Hematopoietic multipotent progenitor cell treated with erythropoietin and hydrocortisone succinate and interleukin-3 and kit ligand, for 4 days (in vitro differentiated cells): Measurements from ENCODE around the gene ZNF414.

Experiments used
- DNase-seq: peaks from one replicate; pipeline ENCODE4 v3.0.0-alpha.2; 2015

The ZNF414 gene

DNA sequence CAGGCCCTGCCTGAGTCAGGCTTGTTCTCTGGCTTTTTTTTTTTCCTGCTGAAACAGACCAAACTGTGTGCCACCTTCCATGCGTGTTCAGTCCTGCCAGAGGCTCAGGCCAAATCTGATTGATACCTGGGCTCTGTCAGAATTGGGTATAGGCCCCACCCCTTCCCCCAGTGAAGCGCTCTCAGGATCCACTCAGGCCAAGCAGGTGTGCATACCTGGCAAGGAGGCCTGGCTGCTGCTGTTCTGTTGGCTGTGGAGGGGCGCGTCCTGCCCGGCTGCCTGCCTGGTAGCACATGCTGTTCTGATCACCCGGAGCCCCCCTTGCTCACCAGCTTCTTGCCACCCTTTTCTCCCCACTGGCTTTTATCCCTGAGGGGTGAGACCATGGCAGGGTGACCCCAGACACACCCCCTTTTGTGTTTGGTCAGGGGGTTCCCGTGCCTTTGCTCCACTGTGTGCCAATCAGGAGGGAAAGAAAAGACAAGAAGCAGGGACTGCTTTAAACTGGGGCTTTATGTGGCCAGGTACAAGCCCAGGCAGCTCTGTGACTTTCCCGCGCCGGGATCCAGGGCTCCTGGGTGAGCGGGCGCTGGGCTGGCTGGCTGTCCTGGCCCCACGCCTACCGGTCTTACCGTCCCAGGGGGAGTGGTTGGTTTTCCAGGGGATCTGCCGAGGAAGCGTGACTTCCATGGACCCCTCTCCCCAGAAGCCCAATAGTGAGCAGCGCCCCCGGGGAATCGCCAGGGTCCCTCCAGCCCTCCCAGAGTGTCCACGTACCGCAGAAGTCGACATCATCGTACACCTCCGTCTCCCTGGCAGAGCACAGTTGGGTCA, 24.2 kb downstream of the ZNF414 start:
- no peak for DNase-seq

DNA sequence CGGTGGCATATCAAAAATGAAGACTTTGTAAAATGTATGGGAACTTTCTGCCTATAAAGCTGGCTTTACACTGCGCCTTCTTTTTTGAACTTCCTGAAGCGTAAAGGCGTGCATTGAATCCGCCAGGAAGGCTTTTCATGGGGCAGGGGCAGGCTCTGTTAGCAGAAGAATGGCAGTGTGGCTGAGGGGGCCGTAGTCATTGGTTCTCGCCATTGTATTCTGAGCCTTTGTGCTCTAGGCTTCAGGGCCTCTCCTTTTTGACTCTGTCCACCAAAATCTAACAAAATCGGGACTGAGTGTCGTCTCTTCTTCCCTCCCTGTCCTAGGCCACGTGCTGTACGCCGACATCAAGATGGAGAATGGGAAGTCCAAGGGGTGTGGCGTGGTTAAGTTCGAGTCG, 25.6 kb downstream of the ZNF414 start:
- DNase-seq, result no peak

DNA sequence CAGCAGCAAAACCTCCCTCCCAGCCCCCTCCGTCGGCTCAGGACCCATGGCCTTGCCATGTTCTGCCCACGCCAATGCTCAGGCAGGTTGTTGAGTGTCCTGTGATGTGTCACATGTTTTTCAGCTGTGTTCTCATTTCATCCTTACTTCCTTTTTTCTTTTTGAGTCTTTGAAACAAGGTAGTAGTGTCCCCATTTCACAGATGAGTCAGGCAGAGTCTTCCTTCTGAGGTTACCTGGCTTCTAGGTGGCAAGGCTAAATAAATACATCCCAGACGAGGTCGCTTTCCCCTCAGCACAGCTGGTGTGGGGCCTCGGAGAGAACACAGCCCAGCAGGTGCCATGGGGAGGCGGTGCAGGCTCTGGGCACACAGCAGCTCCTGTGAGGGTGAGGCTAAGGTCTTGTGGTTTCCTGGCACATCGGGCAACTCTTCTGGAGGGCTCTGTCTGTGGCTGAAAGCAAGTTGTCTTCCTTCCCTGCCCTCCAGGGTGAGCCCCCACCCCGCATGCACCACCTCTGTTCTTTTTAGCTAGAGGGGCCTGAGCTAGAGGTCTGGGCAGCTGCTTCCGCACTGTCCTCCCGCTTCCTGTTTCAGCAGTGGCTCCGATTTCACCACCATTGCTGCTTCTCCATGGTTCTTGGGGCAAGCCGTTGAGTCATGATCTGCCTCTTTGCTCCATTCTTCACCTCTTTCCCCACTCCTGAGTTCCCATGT, 26.7 kb downstream of the ZNF414 start:
- DNase-seq, result peak; percentile 93

DNA sequence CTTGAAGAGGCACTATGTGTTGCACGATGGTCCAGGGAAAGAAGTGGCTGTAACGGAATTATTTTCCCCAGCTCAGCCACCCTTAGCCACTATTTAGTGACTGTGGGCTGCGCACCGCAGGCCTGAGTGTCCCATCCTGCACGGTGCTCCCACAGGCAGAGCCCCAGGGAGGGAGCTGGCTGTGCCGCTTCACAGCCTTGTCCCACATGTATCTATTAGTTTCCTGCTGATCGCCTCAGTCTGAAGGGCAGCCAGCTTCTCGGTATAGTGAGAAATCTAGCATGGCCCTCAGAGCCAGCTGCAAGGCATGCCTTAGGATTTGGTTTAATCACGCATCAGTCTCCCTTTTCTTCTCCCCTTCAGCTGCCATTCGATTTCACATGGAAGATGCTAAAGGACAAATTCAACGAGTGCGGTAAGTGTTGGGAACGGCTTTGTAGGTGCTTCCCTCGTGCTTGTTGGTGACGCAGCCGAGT, 27.3 kb downstream of the ZNF414 start:
- DNase-seq, result no peak

DNA sequence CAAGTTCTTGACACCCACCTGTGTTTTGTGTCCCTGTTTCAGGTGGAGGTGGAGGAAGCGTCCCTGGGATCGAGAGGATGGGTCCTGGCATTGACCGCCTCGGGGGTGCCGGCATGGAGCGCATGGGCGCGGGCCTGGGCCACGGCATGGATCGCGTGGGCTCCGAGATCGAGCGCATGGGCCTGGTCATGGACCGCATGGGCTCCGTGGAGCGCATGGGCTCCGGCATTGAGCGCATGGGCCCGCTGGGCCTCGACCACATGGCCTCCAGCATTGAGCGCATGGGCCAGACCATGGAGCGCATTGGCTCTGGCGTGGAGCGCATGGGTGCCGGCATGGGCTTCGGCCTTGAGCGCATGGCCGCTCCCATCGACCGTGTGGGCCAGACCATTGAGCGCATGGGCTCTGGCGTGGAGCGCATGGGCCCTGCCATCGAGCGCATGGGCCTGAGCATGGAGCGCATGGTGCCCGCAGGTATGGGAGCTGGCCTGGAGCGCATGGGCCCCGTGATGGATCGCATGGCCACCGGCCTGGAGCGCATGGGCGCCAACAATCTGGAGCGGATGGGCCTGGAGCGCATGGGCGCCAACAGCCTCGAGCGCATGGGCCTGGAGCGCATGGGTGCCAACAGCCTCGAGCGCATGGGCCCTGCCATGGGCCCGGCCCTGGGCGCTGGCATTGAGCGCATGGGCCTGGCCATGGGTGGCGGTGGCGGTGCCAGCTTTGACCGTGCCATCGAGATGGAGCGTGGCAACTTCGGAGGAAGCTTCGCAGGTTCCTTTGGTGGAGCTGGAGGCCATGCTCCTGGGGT, 28.2 kb downstream of the ZNF414 start:
- DNase-seq, result no peak

DNA sequence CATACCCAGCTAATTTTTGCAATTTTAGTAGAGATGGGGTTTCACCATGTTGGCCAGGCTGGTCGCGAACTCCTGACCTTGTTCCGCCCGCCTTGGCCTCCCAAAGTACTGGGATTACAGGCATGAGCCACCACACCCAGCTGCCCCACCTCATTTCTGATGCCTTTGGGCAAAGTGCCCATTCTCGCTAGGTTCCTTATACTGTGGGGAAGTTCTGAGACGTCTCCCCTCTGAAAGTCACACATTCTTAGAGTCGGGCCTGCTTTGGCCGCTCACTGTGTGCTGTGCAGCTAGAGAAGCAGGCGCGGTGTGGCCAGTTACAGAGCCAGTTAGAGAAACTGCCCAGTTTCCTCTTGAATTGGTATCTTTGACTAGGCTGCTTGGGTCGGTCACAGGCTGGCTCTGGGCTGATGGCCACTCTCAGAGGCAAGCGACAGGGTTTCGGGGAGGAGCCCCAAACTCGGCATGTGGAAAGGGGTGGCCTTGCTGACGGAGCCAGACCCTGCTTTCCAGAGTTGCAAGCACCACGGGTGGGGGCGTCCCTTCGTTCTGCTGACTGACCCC, 29.6 kb downstream of the ZNF414 start:
- peak; percentile 73 for DNase-seq

DNA sequence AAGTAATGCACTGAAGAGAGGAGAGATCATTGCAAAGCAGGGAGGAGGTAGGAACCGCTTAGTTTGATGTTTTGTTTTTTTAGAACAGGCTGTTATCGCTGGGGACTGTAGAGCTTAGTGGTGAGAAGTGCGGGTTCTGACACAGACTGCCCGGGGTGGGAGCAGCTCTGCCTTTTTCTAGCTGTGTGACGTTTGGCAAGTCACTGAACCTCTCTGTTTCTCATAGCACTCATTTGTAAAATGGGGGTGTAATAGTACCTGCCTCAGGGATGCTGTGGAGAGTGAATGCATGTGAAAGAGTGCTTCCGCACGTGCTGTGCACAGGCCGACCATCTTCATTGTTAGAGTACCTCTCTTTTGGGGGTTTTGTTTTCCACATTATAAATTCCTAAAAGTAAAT, 30.8 kb downstream of the ZNF414 start:
- no peak for DNase-seq

DNA sequence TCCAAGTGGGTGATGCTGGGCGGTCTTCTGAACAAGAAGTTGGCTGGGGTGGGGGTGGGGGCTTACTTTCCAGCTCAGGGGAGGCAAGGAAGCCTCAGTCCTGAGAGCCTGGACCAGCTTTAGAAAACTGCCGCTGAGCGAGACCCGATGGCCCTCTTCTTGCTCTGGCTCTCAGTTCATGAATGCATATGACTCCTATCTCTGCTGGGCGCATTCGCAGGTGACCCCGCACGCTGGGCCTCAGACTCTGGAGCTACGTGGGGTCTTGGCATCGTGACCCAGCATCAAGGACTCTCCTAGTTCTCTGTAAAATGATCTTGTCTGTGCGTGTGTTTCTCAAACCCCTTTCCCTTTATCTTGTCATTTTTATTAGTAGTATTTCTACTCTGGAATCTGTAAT, 31.3 kb downstream of the ZNF414 start:
- no peak for DNase-seq

DNA sequence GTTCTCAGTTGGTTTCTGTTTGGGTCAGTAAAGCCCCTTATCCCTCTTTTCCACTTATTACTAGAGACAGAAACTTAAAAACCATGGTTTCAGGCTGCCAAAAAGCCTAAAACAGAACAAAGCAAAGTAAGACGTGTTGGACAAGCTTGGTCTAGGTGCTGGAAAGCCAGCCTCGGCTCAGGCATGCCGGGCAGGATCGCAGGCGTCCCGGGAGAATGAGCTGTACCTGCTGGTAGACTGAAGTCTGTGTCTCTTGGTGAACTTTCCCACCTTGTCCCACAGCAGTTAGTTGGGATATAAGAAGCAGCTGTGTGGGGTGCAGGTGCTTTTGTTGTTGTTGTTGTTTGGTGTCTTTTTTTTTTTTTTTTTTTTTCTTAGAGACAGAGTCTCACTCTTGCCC, 32.4 kb downstream of the ZNF414 start:
- no peak for DNase-seq

DNA sequence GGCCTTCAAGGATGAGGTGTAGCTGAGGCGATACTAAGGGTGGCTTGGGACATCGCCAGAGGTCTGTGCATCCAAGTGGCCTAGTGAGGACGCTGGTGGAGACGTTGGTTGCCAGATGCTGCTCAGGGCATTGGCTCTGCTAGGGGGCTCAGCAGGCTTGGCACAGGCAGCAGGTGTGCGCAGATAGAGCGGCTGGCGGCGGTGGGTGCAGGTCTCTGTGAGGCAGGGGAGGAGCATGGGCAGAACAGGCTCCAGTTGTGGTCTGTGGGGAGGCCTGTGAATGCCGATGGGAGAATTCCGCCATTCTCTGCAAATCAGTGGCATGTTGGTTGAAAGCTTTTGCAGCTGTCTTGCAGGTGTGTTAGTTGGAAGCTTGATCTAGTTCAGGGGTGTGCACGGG, 32.8 kb downstream of the ZNF414 start:
- no peak for DNase-seq

DNA sequence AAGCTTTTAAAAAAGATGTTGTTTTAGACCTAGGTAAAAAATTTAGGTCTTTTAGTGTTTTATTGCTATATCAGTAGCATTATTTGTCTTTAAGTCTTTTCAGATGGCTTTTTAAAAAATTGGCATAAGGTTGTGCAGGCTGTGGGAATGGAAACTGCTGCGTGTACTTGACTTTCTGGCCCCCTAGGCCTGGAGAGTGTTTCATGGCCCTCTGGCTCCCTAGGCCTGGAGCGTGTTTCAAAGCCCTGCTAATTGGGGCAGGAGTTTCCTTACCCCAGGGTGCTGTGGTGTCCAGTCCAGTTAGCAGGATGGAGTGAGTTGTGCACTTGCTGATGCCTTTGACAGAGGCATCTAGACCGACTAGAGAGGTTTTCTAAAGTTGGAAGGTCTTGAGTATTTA, 35.4 kb downstream of the ZNF414 start:
- DNase-seq, result no peak

DNA sequence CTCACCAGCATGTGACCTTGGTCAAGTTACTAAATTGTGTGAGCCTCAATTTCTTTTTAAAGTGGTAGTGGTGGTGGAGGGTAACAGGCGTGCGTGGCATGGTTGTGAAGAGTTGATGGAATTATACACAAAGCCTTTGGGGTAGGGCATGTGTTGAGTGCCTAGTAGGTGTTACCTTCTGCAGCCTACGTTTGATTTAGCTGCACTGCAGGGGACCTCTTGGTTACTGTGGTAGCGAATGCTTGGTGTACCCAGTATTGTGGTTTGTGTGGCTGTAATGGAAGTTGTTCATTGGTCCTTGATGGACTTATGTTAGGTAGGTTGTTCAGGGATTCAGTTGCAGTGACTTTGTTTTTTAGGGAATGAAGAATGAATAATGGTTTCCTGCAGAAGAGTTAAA, 36.1 kb downstream of the ZNF414 start:
- DNase-seq, result no peak

DNA sequence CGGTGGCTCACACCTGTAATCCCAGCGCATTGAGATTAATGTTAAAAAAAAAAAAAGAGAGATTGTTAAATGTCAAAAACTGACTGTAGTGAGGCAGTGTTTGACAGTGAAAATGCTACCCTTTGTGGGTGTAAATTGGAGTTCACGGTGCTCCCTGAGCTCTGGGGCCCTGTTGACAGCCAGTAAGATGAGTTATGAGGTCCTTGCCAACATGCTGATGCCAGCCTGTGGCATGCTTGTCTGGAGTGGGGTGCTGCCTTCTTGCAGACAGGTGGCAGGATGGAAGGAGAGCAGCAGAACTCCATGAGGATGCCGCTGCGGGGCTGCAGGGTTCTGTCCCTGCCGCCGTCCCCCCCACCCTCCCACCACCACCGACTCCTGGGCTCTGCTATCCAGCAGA, 37.4 kb downstream of the ZNF414 start:
- no peak for DNase-seq

DNA sequence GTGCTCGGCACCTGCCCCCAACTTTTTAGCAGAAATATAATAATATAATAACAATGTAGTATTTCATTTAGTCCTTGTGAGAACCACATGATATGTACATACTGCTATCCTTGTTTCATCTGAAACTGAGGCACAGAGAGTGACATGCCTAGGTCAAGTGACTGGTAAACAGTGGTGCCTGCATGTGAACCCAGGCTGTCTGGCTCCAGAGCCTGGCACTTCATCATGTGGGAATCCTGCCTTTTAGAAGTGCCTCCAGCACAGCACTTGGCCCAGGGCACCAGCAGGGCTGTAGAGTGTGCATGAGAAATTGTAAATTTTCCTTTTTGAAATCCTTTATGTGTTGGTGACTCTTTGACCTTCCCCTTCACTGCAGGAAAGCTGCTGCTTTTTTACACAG, 39.0 kb downstream of the ZNF414 start:
- no peak for DNase-seq

DNA sequence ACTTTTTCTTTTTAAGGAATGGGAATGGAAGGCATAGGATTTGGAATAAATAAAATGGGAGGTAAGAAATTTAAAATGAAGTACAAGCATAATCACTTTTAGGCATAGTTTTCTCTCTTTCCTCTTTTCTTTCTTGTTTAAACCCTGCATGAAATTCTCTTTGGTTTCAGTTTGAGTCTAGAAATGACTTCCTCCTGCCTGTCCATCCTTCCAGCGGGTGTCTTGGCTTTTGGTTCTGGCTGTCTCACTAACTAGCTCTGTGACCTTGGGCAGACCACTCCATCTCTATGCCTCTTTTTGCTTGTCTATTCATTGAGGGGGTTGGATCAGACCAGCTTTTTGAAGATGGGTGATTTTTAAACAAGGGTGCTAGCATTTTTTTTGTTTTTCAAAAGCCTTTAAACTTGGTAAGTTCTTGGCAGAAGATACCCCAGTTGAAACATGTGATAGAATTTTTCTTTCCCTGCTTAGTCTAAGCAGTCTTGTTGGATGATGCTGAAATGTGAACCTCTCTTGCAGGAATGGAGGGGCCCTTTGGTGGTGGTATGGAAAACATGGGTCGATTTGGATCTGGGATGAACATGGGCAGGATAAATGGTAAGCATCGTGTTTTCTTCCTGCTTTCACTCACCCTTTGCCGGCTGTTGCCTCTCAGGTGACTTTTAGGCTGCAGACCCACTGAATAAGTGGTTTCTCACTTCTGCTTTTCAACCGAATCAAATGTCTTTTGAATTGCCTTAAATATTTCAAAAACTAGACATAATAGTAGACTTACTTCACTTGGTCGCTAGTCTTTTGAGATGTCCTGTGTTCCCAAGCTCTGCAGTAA, 40.1 kb downstream of the ZNF414 start:
- DNase-seq, result peak; percentile 32

DNA sequence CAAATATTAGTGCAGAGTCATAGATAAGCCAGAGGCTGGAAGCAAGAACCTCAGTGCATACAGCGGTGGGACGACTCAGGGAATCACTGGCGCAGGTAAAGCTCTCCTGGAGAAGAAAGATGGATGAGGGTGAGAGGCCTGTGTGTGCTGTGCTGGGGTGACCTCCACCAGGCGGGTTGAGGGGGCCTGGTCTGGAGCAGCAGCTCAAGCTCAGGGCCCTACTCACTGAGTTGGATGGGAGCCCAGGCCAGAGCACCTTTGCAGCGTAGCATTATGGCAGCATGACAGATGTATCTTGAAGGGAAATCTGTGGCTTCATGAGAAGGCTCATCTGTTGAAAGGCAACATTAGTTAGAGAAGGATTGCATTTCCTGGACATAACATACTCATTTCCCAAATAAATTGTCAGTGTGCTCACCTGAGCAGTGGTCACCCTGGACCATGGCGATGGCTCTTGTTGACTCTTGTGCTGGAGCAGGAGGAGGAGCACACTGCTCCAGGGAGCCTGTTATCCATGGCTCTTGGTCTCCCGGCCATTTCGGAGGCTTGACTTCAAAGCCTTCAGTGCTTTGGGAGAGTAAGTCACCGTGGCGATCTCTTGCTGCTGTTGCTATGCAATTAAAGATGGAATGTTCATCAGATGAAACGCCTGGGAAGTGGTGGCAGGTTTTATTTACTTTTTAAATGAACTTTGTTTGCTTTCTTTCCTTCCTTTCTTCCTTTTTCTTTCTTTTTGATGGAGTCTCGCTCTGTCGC, 44.2 kb downstream of the ZNF414 start:
- no peak for DNase-seq

DNA sequence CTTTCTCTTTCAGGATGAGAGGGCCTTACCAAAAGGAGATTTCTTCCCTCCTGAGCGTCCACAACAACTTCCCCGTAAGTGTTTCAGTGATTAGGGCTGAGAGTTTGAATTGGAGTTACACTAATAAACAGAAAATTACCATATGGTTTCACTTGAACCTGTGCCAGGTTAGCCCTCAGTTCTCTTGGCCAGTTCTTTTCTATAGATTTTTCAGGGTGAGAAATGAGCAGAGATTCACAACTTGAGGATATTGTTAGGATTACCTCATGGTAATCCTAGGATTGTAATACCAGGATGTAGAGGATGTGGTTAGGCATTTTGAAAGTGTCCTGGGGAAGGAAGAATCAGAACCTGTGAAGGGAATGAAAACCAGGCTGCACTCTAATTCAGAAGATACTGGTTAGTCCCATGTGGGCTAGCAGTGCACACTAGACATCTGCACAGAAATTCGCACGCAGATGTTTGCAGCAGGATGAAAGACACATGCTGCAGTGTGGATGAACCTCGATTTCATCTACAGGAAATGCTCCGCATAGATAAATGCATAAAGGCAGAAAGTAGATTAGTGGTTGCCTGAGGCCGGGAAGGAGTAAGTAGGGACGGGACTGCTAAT, 45.1 kb downstream of the ZNF414 start:
- no peak for DNase-seq

DNA sequence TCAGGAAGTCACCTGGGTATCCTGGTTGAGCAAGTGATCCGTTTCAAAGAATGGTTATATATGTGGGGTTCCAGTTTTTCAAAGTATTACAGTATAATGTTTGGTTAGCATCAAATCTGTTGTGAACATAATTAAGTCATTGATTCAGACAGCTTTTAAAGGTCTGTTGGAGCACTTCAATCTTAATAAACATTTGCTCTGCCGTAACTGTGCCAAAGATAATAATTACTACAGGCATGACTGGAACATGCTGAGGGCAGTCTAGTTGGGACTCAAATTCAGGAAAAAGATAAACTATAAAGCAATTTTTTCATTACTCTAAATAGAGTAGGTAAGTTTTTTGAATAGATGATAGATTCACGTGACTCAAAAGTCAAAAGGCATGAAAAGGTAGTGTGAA, 45.8 kb downstream of the ZNF414 start:
- no peak for DNase-seq

DNA sequence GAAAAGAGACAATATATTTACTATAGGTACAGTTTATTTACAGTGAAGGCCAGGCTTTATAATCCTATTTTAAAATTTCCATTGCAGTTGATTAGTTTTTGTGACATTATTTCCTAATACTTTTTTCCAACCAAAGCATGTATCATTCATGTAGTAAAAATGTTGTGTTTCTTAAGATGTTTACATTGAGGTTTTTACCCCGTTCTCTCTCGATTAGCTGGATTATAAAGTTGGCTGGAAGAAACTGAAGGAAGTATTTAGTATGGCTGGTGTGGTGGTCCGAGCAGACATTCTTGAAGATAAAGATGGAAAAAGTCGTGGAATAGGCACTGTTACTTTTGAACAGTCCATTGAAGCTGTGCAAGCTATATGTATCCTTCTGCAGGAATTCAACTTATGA, 47.9 kb downstream of the ZNF414 start:
- DNase-seq, result no peak

DNA sequence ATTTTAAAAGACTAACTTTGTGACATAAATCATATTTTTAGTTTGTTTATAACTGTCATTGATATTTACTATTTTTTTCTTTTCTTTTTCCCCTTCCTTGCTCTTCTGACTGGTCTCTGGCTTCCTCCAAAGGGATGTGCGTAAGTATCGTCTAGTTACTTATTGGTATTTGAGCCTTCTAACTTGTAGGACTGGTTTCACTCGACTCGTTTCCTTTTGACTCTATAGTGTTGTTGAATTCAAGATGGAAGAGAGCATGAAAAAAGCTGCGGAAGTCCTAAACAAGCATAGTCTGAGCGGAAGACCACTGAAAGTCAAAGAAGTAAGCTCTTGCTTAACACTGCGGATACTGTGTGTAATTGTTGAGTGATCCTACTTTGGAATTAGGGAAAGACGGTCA, 50.6 kb downstream of the ZNF414 start:
- no peak for DNase-seq

DNA sequence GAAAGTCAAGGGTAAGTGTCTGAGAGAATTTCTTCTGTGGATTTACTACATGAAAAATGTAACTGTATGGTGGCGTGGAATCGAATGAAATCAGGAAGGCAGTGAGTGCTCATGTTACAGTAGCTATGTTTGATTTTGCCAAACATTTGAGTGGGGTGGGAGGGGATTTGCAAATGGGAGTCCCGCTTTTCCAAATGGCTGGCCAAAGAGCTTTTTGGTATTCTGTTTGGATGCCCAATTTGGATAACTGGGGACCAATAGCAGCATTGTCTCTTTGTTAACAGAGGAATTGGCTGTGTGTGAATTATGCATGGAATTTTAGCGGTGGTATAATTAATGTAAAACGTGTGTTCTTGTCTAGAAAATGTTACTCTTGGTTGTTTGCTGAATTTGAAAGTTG, 51.4 kb downstream of the ZNF414 start:
- DNase-seq, result no peak
